Natural killer cell treated with Interleukin-12 subunit alpha and Interleukin-12 subunit beta and Interleukin-15 and Interleukin-18, amount 100 ng/mL, for 72 hours (primary cell): Measurements from ENCODE around the gene KPTN. TPM values are rescaled to one million over a fixed set of nuclear protein-coding genes. Genes with fewer than 3 reads are reported as not detected.
A peak's percentile ranks its signal among the peaks of the same experiment; 100 is the strongest.

Source experiments
- ATAC-seq, 2 donors: fragments of 150-1000 bp; cut with Tn5 transposase in 1 of 2; sonication (Bioruptor Pico), chemical (Tn5 transposase) in 1 of 2; 2 replicates each; pipeline ENCODE4 v1.10.0; 2021
- DNase-seq: peaks from one replicate; pipeline ENCODE4 v3.0.0; 2022; ENCODE audit warnings: low spot score
- H3K27ac Mint-ChIP-seq, 2 donors: 1 replicate in 1 of 2; 2 replicates in 1 of 2; pipeline ENCODE4 v1.8.0; 2022; ENCODE audit warnings: mixed read lengths in 2 of 2, mild to moderate bottlenecking in 1 of 2, moderate library complexity in 1 of 2
- H3K27me3 Mint-ChIP-seq, 2 donors: 1 replicate in 1 of 2; 2 replicates in 1 of 2; pipeline ENCODE4 v1.8.0; 2022; ENCODE audit warnings: mixed read lengths in 2 of 2
- H3K36me3 Mint-ChIP-seq: one replicate; pipeline ENCODE4 v1.8.0; 2022; ENCODE audit warnings: mixed read lengths
- H3K4me1 Mint-ChIP-seq, 2 donors: 1 replicate in 1 of 2; 2 replicates in 1 of 2; pipeline ENCODE4 v1.8.0; 2022; ENCODE audit warnings: low read depth in 2 of 2, mixed read lengths in 2 of 2, mild to moderate bottlenecking in 1 of 2
- H3K4me3 Mint-ChIP-seq: one replicate; pipeline ENCODE4 v1.8.0; 2022; ENCODE audit warnings: mixed read lengths
- H3K9me3 Mint-ChIP-seq: 2 replicates; pipeline ENCODE4 v1.8.0; 2022; ENCODE audit warnings: mixed read lengths
- total RNA-seq, 2 donors: library from RNA; stranded (reverse); gene quantifications; one replicate each; pipeline ENCODE4 v1.2.3, GENCODE V29; 2022

Gene KPTN
- total RNA-seq, 2 donors from 2014 or later: 4.9 to 11.4 TPM

GRCh38 chr19:47436712-47437401 lies 47.2 kb downstream of the KPTN start:
- no peak overlapping the region for H3K27ac Mint-ChIP-seq
- peaks cover 35 to 68% of the 10 kb centered on the region in 2 donors for H3K27me3 Mint-ChIP-seq
- H3K4me1 Mint-ChIP-seq: peaks cover 12 to 21% of the 10 kb centered on the region in 2 donors
- peak; percentile 82 for DNase-seq
- no peaks in the 10 kb centered on the region for H3K9me3 Mint-ChIP-seq
- peak; percentile 83 to 91 for ATAC-seq
- no peak overlapping the region for H3K4me3 Mint-ChIP-seq
- H3K36me3 Mint-ChIP-seq: no peaks in the 10 kb centered on the region

- no peak for DNase-seq
- no peak for ATAC-seq
- H3K4me3 Mint-ChIP-seq: no peak overlapping the region
- H3K36me3 Mint-ChIP-seq: no peaks in the 10 kb centered on the region
- peaks cover 12 to 21% of the 10 kb centered on the region in 2 donors for H3K4me1 Mint-ChIP-seq
- peaks cover 34 to 68% of the 10 kb centered on the region in 2 donors for H3K27me3 Mint-ChIP-seq
- no peak overlapping the region for H3K27ac Mint-ChIP-seq
- H3K9me3 Mint-ChIP-seq: no peaks in the 10 kb centered on the region
Observed at GRCh38 chr19:47435883-47436417, 48.1 kb downstream of the KPTN start.

GRCh38 chr19:47435196-47435595 lies 48.8 kb downstream of the KPTN start:
- Mint-ChIP-seq H3K4me3 (no peak overlapping the region), H3K27me3 (peaks cover 35 to 64% of the 10 kb centered on the region in 2 donors), H3K36me3 (no peaks in the 10 kb centered on the region), H3K4me1 (peaks cover 12 to 21% of the 10 kb centered on the region in 2 donors), H3K27ac (no peak overlapping the region), H3K9me3 (no peaks in the 10 kb centered on the region)
- DNase-seq (no peak), ATAC-seq (no peak)

- H3K36me3 Mint-ChIP-seq: no peaks in the 10 kb centered on the region
- H3K9me3 Mint-ChIP-seq: no peaks in the 10 kb centered on the region
- H3K27ac Mint-ChIP-seq: no peak overlapping the region
- peaks cover 36 to 59% of the 10 kb centered on the region in 2 donors for H3K27me3 Mint-ChIP-seq
- ATAC-seq: no peak
- no peak for DNase-seq
- H3K4me3 Mint-ChIP-seq: no peak overlapping the region
- peaks cover 17 to 21% of the 10 kb centered on the region in 2 donors for H3K4me1 Mint-ChIP-seq
Observed at GRCh38 chr19:47434088-47434487, 49.9 kb downstream of the KPTN start.

- H3K27me3 Mint-ChIP-seq: peaks cover 31 to 49% of the 10 kb centered on the region in 2 donors
- ATAC-seq: no peak
- no peaks in the 10 kb centered on the region for H3K9me3 Mint-ChIP-seq
Observed at GRCh38 chr19:47433121-47433520, 50.9 kb downstream of the KPTN start.

GRCh38 chr19:47432499-47432898 lies 51.5 kb downstream of the KPTN start:
- no peaks in the 10 kb centered on the region for H3K9me3 Mint-ChIP-seq
- no peak overlapping the region for H3K27ac Mint-ChIP-seq
- H3K36me3 Mint-ChIP-seq: no peaks in the 10 kb centered on the region
- no peak for DNase-seq
- peaks cover 17 to 20% of the 10 kb centered on the region in 2 donors for H3K4me1 Mint-ChIP-seq
- no peak for ATAC-seq
- H3K4me3 Mint-ChIP-seq: no peak overlapping the region
- peaks cover 28 to 43% of the 10 kb centered on the region in 2 donors for H3K27me3 Mint-ChIP-seq

More at GRCh38 chr19:47433121-47433520, 50.9 kb downstream of the KPTN start:
- H3K4me1 Mint-ChIP-seq: peaks cover 17 to 21% of the 10 kb centered on the region in 2 donors
- no peaks in the 10 kb centered on the region for H3K36me3 Mint-ChIP-seq
- no peak overlapping the region for H3K27ac Mint-ChIP-seq
- no peak for DNase-seq
- H3K4me3 Mint-ChIP-seq: no peak overlapping the region

- ATAC-seq: no peak
- Mint-ChIP-seq H3K4me1 (peaks cover 16% of the 10 kb centered on the region in 2 donors), H3K27me3 (peaks cover 32 to 39% of the 10 kb centered on the region in 2 donors), H3K36me3 (no peaks in the 10 kb centered on the region), H3K4me3 (no peak overlapping the region), H3K27ac (no peak overlapping the region), H3K9me3 (no peaks in the 10 kb centered on the region)
- DNase-seq: no peak
Observed at GRCh38 chr19:47432091-47432490, 51.9 kb downstream of the KPTN start.

- Mint-ChIP-seq H3K9me3 (no peaks in the 10 kb centered on the region), H3K4me1 (peaks cover 2 to 8% of the 10 kb centered on the region in 2 donors), H3K27ac (no peak overlapping the region), H3K4me3 (peak overlapping the region; percentile 36), H3K36me3 (no peaks in the 10 kb centered on the region), H3K27me3 (peaks cover 26 to 28% of the 10 kb centered on the region in 2 donors)
- ATAC-seq (peak; percentile 68 to 70), DNase-seq (no peak)
Observed at GRCh38 chr19:47430041-47430802, 53.8 kb downstream of the KPTN start.

GRCh38 chr19:47429140-47429793 lies 54.8 kb downstream of the KPTN start:
- Mint-ChIP-seq H3K4me1 (peaks cover 0 to 8% of the 10 kb centered on the region in 2 donors), H3K27ac (no peak overlapping the region), H3K9me3 (no peaks in the 10 kb centered on the region), H3K27me3 (peaks cover 22 to 29% of the 10 kb centered on the region in 2 donors), H3K36me3 (no peaks in the 10 kb centered on the region), H3K4me3 (no peak overlapping the region)
- DNase-seq (no peak), ATAC-seq (no peak)

GRCh38 chr19:47428177-47428894 lies 55.7 kb downstream of the KPTN start:
- H3K9me3 Mint-ChIP-seq: no peaks in the 10 kb centered on the region
- peaks cover 24 to 32% of the 10 kb centered on the region in 2 donors for H3K27me3 Mint-ChIP-seq
- ATAC-seq: peak; percentile 84 to 92
- H3K27ac Mint-ChIP-seq: no peak overlapping the region
- no peaks in the 10 kb centered on the region for H3K36me3 Mint-ChIP-seq
- DNase-seq: peak; percentile 86
- H3K4me3 Mint-ChIP-seq: no peak overlapping the region
- peaks cover 0 to 8% of the 10 kb centered on the region in 2 donors for H3K4me1 Mint-ChIP-seq

GRCh38 chr19:47427241-47428176 lies 56.5 kb downstream of the KPTN start:
- peaks cover 24 to 36% of the 10 kb centered on the region in 2 donors for H3K27me3 Mint-ChIP-seq
- no peak overlapping the region for H3K27ac Mint-ChIP-seq
- no peaks in the 10 kb centered on the region for H3K9me3 Mint-ChIP-seq
- peaks cover 5 to 13% of the 10 kb centered on the region in 2 donors for H3K4me1 Mint-ChIP-seq
- H3K4me3 Mint-ChIP-seq: no peak overlapping the region
- H3K36me3 Mint-ChIP-seq: peaks cover 8% of the 10 kb centered on the region
- DNase-seq (no peak), ATAC-seq (peak; percentile 41 to 53)
